ENCODE measurements around the gene CIAO3.

CIAO3 gene

DNA sequence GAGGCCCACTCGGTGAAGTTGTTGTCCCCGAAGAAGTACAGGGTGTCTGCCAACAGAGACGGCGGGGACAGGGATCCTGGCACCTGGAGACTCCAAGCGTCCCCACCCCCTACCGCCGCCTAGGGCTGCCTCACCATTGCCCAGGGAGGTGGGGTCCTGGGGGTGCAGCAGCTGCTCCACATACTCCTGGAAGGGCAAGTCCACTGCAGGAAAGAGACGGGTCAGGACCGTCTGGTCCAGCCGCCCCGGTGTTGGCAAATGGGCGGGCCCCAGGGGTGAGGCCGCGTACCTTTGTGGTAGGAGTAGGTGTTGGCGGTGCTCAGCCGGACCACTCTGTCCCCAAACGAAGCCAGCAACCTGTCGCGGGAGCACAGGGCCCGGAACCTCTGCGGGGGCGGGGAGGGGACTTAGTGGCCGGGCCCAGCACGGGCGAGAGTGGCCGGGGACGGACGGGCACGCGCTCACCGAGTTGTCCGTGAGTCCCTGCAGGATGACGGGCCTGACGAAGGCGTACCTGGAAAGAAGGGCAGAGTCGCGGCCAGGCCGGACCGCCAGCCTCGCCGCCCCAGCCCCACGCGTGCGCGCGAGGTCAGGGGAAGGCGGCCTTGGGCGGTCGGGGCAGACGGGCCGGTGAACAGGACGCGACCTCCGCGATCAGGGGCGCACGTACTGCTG lies 57.3 kb downstream of the CIAO3 start (continued):
- TF ChIP-seq, protein P1, sequence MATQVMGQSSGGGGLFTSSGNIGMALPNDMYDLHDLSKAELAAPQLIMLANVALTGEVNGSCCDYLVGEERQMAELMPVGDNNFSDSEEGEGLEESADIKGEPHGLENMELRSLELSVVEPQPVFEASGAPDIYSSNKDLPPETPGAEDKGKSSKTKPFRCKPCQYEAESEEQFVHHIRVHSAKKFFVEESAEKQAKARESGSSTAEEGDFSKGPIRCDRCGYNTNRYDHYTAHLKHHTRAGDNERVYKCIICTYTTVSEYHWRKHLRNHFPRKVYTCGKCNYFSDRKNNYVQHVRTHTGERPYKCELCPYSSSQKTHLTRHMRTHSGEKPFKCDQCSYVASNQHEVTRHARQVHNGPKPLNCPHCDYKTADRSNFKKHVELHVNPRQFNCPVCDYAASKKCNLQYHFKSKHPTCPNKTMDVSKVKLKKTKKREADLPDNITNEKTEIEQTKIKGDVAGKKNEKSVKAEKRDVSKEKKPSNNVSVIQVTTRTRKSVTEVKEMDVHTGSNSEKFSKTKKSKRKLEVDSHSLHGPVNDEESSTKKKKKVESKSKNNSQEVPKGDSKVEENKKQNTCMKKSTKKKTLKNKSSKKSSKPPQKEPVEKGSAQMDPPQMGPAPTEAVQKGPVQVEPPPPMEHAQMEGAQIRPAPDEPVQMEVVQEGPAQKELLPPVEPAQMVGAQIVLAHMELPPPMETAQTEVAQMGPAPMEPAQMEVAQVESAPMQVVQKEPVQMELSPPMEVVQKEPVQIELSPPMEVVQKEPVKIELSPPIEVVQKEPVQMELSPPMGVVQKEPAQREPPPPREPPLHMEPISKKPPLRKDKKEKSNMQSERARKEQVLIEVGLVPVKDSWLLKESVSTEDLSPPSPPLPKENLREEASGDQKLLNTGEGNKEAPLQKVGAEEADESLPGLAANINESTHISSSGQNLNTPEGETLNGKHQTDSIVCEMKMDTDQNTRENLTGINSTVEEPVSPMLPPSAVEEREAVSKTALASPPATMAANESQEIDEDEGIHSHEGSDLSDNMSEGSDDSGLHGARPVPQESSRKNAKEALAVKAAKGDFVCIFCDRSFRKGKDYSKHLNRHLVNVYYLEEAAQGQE (tag by site-specific recombination; IDR thresholded peaks at IDR 0.05), result peak; percentile 26; the same call in 1 of the 2 replicates
- TF ChIP-seq, protein P2, sequence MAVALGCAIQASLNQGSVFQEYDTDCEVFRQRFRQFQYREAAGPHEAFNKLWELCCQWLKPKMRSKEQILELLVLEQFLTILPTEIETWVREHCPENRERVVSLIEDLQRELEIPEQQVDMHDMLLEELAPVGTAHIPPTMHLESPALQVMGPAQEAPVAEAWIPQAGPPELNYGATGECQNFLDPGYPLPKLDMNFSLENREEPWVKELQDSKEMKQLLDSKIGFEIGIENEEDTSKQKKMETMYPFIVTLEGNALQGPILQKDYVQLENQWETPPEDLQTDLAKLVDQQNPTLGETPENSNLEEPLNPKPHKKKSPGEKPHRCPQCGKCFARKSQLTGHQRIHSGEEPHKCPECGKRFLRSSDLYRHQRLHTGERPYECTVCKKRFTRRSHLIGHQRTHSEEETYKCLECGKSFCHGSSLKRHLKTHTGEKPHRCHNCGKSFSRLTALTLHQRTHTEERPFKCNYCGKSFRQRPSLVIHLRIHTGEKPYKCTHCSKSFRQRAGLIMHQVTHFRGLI (tag by site-specific recombination; IDR thresholded peaks at IDR 0.05), result no peak; the same call in 1 of the 2 replicates
- TF ChIP-seq, protein P3, sequence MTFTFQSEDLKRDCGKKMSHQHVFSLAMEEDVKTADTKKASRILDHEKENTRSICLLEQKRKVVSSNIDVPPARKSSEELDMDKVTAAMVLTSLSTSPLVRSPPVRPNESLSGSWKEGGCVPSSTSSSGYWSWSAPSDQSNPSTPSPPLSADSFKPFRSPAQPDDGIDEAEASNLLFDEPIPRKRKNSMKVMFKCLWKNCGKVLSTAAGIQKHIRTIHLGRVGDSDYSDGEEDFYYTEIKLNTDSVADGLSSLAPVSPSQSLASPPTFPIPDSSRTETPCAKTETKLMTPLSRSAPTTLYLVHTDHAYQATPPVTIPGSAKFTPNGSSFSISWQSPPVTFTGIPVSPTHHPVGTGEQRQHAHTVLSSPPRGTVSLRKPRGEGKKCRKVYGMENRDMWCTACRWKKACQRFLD (tag by site-specific recombination; IDR thresholded peaks at IDR 0.05), result no peak
- TF ChIP-seq ZNF138 (tag by site-specific recombination; IDR thresholded peaks at IDR 0.05; ENCODE audit: borderline replicate concordance) (no peak), ZNF23 (tag by site-specific recombination; IDR thresholded peaks at IDR 0.05; ENCODE audit: borderline replicate concordance) (no peak), ZNF391 (tag by site-specific recombination; IDR thresholded peaks at IDR 0.05; ENCODE audit: borderline replicate concordance, low read depth) (peak; percentile 59; the same call in 1 of the 2 replicates), ZNF239 (tag by site-specific recombination; IDR thresholded peaks at IDR 0.05) (no peak; the same call in 1 of the 2 replicates)
- TF ChIP-seq, protein P4, sequence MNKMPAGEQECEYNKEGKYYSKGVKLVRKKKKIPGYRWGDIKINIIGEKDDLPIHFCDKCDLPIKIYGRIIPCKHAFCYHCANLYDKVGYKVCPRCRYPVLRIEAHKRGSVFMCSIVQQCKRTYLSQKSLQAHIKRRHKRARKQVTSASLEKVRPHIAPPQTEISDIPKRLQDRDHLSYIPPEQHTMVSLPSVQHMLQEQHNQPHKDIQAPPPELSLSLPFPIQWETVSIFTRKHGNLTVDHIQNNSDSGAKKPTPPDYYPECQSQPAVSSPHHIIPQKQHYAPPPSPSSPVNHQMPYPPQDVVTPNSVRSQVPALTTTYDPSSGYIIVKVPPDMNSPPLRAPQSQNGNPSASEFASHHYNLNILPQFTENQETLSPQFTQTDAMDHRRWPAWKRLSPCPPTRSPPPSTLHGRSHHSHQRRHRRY (tag by site-specific recombination; IDR thresholded peaks at IDR 0.05), result 0 out of 2 replicates have a peak, but pooled peaks have one; percentile 55
- TF ChIP-seq, protein P5, sequence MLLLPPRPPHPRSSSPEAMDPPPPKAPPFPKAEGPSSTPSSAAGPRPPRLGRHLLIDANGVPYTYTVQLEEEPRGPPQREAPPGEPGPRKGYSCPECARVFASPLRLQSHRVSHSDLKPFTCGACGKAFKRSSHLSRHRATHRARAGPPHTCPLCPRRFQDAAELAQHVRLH (tag by site-specific recombination; IDR thresholded peaks at IDR 0.05), result no peak

DNA sequence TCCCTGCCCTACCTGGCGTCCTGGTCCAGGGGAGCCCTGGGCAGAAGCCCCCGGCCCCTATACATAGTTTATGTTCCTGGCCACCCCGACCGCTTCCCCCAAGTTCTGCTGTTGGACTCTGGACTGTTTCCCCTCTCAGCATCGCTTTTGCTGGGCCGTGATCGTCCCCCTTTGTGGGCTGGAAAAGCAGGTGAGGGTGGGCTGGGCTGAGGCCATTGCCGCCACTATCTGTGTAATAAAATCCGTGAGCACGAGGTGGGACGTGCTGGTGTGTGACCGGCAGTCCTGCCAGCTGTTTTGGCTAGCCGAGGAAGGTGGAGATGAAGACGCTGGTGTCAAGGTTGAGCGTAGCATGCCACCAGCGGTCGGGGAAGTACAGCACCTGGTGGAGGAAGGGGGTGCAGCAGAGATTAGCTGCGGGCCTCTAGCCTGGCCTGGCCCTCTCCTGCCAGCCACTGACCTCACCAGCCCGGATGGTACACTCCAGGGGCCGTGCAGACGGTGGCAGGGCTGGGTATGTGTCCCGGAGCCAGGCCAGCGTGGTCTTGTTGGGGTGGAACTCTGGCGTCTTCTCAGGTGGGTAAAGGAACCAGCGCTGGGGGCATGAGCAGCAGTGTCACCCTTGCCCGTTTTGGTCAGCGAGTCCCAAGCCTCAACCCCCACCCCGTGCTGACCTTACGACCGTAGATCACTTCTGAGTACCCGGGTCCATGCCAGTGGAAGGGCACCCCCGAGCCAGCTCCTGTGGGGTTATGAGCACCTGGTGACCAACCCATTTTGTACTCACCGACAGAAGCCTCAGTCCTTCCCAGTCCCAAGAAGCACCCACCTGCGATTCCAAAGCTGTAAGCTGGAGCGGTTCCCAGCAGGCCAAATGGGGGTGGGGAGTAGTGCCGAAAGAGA lies 58.1 kb downstream of the CIAO3 start:
- Histone ChIP-seq H3K9me3 (ENCODE audit: control insufficient read depth, insufficient read depth, low read depth, low read length) (no peaks in the 10 kb centered on the region), H3K4me1 (ENCODE audit: control insufficient read depth, insufficient read depth, low read length) (peaks cover 14% of the 10 kb centered on the region; the same call in 1 of the 2 replicates), H3K36me3 (ENCODE audit: control insufficient read depth in 2 of 2, insufficient read depth in 1 of 2, low read length in 2 of 2) (peaks cover 3 to 58% of the 10 kb centered on the region in 2 experiments; a peak in 1 of 3 replicates), H3K4me3 (ENCODE audit: low read depth, low read length) (peak overlapping the region; percentile 68), H3K27ac (ENCODE audit: extremely low read depth, low read depth, low read length) (peak overlapping the region; percentile 97)
- ChIA-PET CTCF (interaction anchor here (0.6 to 1.0 kb wide), 3 partner anchors 88 to 375 kb away, joined by 3 to 5 read pairs (median 4); no protein-coding TSS in a partner anchor), POLR2A (interaction anchor here (0.9 to 5.4 kb wide), 5 partner anchors 7 to 38 kb away, joined by 3 to 57 read pairs (median 15); partner anchors contain the start of genes ANTKMT, RHOT2 and WDR24)
- TF ChIP-seq ZNF423 (tag by site-specific recombination; IDR thresholded peaks at IDR 0.05) (no peak), KLF1 (tag by site-specific recombination; IDR thresholded peaks at IDR 0.05) (peak; percentile 37; the same call in 1 of the 2 replicates), ZBTB7A (tag by site-specific recombination; IDR thresholded peaks at IDR 0.05; ENCODE audit: low read depth) (peak; percentile 73; the same call in 1 of the 2 replicates), ZNF112 (tag by site-specific recombination; IDR thresholded peaks at IDR 0.05) (no peak), ZEB2 (tag by site-specific recombination; IDR thresholded peaks at IDR 0.05) (peak; percentile 66; the same call in 1 of the 2 replicates), OSR2 (tag by site-specific recombination; IDR thresholded peaks at IDR 0.05) (0 out of 2 replicates have a peak, but pooled peaks have one; percentile 4), MEIS1 (CRISPR knock-in tag; IDR thresholded peaks at IDR 0.05; ENCODE audit: borderline replicate concordance) (no peak), ZNF544 (tag by site-specific recombination; IDR thresholded peaks at IDR 0.05) (no peak), ZNF335 (tag by site-specific recombination; conservative IDR thresholded peaks at IDR 0.05) (no peak), PRDM1 (tag by site-specific recombination; IDR thresholded peaks at IDR 0.05) (no peak), ZNF521 (tag by site-specific recombination; IDR thresholded peaks at IDR 0.05) (no peak), ZBTB20 (tag by site-specific recombination; IDR thresholded peaks at IDR 0.05) (no peak), ZXDB (tag by site-specific recombination; IDR thresholded peaks at IDR 0.05) (peak; percentile 78)
- TF ChIP-seq, protein P6, sequence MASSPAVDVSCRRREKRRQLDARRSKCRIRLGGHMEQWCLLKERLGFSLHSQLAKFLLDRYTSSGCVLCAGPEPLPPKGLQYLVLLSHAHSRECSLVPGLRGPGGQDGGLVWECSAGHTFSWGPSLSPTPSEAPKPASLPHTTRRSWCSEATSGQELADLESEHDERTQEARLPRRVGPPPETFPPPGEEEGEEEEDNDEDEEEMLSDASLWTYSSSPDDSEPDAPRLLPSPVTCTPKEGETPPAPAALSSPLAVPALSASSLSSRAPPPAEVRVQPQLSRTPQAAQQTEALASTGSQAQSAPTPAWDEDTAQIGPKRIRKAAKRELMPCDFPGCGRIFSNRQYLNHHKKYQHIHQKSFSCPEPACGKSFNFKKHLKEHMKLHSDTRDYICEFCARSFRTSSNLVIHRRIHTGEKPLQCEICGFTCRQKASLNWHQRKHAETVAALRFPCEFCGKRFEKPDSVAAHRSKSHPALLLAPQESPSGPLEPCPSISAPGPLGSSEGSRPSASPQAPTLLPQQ (tag by site-specific recombination; IDR thresholded peaks at IDR 0.05), result peak; percentile 8; the same call in 1 of the 2 replicates
